Activated gamma-delta T cell (primary cell): ENCODE measurements around the gene STK32C.

Experiments used
- DNase-seq: peaks from one replicate; lab custom pipeline; 2025; lab: John Stamatoyannopoulos, UW

STK32C gene

GRCh38 chr10:132249226-132249724, 58.5 kb downstream of the STK32C start:
- no peak for DNase-seq

- DNase-seq, result peak; percentile 56
Observed at GRCh38 chr10:132248455-132249225, 59.1 kb downstream of the STK32C start.

- DNase-seq, result no peak
Observed at GRCh38 chr10:132247943-132248342, 59.8 kb downstream of the STK32C start.

GRCh38 chr10:132246296-132246695, 61.5 kb downstream of the STK32C start:
- no peak for DNase-seq

- DNase-seq, result no peak
Observed at GRCh38 chr10:132245056-132245455, 62.7 kb downstream of the STK32C start.

- no peak for DNase-seq
Observed at GRCh38 chr10:132243626-132244025, 64.1 kb downstream of the STK32C start.

- DNase-seq, result no peak
Observed at GRCh38 chr10:132243141-132243540, 64.6 kb downstream of the STK32C start.

- no peak for DNase-seq
Observed at GRCh38 chr10:132242103-132242840, 65.5 kb downstream of the STK32C start.

GRCh38 chr10:132241496-132241895, 66.3 kb downstream of the STK32C start:
- no peak for DNase-seq

- DNase-seq, result no peak
Observed at GRCh38 chr10:132241086-132241485, 66.7 kb downstream of the STK32C start.

GRCh38 chr10:132240581-132240980, 67.2 kb downstream of the STK32C start:
- DNase-seq, result no peak

GRCh38 chr10:132240156-132240555, 67.6 kb downstream of the STK32C start:
- no peak for DNase-seq

GRCh38 chr10:132239126-132240031, 68.4 kb downstream of the STK32C start:
- DNase-seq, result no peak

GRCh38 chr10:132238371-132239125, 69.2 kb downstream of the STK32C start:
- no peak for DNase-seq

GRCh38 chr10:132237871-132238270, 69.9 kb downstream of the STK32C start:
- no peak for DNase-seq

- no peak for DNase-seq
Observed at GRCh38 chr10:132237396-132237795, 70.4 kb downstream of the STK32C start.

GRCh38 chr10:132236881-132237280, 70.9 kb downstream of the STK32C start:
- no peak for DNase-seq

GRCh38 chr10:132236161-132236560, 71.6 kb downstream of the STK32C start:
- DNase-seq, result no peak

- DNase-seq, result no peak
Observed at GRCh38 chr10:132234860-132235259, 72.9 kb downstream of the STK32C start.

- no peak for DNase-seq
Observed at GRCh38 chr10:132233501-132234085, 74.2 kb downstream of the STK32C start.

- no peak for DNase-seq
Observed at GRCh38 chr10:132232981-132233380, 74.8 kb downstream of the STK32C start.
